Fibroblast of villous mesenchyme (primary cell): ENCODE data around the gene ITGA4. TPM values are rescaled to one million over a fixed set of nuclear protein-coding genes. Genes with fewer than 3 reads are reported as not detected.
A peak's percentile ranks its signal among the peaks of the same experiment; 100 is the strongest.

ENCODE experiments used
- DNase-seq: peaks from one replicate; pipeline ENCODE4 v3.0.0-alpha.2; 2010; ENCODE audit warnings: low read depth
- H3K4me3 ChIP-seq: 2 replicates; pipeline ENCODE4 v1.5.1; 2011; ENCODE audit warnings: low read depth, mild to moderate bottlenecking, low read length
- total RNA-seq: library from RNA; depleted of rRNA; stranded (reverse); fragments of >200 nt; gene quantifications from 2 replicates; pipeline ENCODE4 v1.2.3, GENCODE V29; 2012
- TF ChIP-seq, protein P1 (sequence below): IDR thresholded peaks from 2 replicates; pipeline ENCODE4 v1.5.1; 2012; ENCODE audit warnings: low read depth, mild to moderate bottlenecking, low read length; ENCODE audit not compliant: insufficient read depth

Gene ITGA4
- total RNA-seq, 1 donor = 132 TPM

DNA sequence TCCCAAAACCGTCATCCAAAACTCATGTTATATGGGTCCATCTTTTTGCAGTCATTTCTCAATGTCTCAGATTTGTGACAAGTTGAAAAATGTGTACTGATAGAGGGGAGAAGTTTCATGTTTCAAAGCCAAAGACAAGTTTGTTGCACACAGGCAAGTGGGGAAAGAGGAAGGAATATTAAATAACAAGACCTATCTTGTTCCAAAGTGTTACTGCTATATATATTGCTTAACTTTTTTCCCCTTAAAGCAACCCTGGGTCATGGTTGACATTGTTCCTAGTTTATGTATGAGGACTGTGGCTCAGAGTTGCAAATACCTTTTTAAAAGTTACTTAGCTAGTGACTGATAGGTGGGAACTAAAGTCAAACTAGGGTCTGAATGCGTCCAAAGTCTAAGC, 1.7 kb downstream of the ITGA4 start:
- DNase-seq = no peak
- H3K4me3 ChIP-seq = peak overlapping the region; percentile 68
- TF ChIP-seq, protein P1, sequence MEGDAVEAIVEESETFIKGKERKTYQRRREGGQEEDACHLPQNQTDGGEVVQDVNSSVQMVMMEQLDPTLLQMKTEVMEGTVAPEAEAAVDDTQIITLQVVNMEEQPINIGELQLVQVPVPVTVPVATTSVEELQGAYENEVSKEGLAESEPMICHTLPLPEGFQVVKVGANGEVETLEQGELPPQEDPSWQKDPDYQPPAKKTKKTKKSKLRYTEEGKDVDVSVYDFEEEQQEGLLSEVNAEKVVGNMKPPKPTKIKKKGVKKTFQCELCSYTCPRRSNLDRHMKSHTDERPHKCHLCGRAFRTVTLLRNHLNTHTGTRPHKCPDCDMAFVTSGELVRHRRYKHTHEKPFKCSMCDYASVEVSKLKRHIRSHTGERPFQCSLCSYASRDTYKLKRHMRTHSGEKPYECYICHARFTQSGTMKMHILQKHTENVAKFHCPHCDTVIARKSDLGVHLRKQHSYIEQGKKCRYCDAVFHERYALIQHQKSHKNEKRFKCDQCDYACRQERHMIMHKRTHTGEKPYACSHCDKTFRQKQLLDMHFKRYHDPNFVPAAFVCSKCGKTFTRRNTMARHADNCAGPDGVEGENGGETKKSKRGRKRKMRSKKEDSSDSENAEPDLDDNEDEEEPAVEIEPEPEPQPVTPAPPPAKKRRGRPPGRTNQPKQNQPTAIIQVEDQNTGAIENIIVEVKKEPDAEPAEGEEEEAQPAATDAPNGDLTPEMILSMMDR = no peak

DNA sequence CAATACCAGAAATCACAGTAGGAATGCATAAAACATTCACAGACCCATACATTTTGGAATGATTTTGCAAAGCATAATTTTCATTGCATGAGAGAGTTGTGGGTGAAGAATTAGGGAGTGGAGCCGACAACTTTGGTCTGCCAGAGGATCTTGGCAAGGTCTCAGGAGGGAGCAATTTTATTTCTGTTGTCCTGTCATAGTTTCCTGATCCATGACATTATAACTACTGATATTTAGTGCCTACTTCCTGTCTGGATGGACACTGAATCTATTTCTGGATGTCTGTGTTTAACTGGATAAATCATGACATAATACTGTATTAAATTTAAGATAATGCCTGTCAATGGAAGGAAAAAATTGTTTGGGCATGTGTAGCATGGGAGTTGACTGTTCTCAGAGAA, 2.4 kb downstream of the ITGA4 start:
- peak overlapping the region; percentile 19 for H3K4me3 ChIP-seq
- TF ChIP-seq, protein P1 = no peak
- DNase-seq = peak; percentile 50

DNA sequence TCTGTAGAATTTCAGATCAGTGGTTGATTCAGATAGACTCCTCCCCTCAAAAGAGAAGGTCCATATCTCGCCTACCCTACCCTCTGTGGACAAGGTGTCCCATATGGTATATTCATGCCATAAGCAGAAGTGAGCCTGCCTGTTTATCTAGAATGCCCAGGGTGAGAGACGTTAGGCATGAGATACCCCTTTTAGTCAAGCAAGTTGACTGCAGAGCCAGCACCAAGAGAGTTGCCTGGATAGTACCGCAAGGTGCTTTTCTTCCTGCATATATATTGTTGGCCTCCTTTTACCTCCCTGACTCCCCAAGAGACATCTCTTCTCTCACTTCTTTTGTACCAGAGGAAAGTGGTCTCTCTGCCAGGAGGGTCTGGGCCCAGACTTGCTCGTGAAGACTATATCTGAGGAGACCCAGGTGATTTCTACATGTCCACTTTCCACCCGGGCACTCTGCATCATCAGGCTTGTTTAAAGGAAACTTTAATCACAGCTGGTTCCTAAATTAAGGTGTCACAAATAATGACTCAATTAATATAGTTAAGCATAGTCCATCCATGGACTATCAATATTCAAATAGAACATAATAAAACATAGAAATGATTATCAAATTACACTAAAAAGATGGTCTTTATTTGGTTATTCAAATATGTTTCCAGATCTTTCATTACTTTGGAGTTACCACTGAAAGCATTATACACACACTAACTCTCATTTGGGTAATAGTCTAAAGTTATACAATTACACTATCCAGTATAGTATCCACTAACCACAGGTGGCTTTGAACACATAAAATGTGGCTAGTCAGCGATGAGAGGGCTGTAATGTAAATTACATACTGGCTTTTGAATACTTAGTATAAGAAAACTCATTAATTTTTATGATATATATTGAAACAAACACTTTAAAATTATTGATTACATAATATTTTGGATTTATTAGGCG, 4.1 kb downstream of the ITGA4 start:
- TF ChIP-seq, protein P1 = no peak
- no peak overlapping the region for H3K4me3 ChIP-seq
- DNase-seq = no peak

DNA sequence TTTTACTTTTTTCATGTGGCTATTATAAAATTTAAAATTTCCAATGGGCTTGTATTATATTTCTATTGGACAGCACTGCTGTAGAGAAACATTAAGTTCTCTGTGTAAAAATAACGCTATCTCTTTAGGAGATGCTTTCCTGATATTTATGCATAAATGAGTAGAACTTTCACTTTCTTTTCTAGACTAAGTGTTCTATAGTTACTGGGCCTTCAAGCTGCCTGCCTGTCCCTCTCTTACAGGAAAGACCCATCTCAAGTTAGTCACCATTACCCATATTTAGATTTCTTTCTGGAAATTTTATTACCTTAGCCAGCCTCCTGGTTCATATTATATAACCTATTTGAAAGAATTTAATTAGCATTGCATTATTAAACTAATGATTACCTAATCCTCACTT, 4.8 kb downstream of the ITGA4 start:
- TF ChIP-seq, protein P1 = no peak
- H3K4me3 ChIP-seq = no peak overlapping the region
- peak; percentile 34 for DNase-seq

DNA sequence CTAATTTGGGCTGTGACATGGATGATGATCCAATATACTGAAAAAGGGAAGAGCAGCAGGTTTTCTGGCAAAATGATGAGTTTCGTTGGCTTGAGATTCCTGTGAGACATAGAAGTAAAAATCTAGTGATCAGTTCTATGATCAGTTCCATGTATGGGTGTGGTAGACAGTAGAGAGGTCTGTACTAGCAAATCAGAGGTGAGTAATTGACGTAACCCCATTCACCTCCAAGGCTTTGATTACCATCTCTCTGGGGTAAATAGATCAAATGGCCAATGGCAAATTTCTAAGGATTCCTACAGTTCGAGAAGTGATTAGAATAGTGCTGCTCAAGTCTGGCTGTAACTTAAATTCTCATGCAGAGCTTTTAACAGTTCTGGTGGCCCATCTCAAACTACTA, 6.4 kb downstream of the ITGA4 start:
- H3K4me3 ChIP-seq = no peak overlapping the region
- TF ChIP-seq, protein P1 = no peak
- DNase-seq = no peak

DNA sequence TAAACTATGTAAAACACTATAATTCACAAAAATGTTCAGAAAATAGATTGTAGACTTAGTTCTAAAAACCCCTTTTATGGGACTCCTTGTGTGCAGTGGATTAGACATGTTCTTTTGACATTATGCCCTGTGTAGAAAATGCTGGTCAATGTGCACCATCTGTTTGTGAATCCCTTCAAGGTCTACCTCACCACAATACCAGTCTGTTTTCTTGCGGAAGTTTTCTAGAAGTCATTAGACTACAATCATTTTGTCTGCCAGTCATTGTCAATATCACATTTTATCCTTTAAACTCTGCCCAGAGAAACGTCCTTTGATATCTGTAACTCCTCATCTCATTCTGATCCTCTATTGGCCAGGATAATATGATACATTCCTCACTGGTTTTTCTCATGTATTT, 7.8 kb downstream of the ITGA4 start:
- DNase-seq = no peak
- TF ChIP-seq, protein P1 = no peak
- H3K4me3 ChIP-seq = no peak overlapping the region
